HepG2 (cell line): ENCODE results near the gene BCAS3. TPM values are rescaled to one million over a fixed set of nuclear protein-coding genes. Genes with fewer than 3 reads are reported as not detected.
A peak's percentile ranks its signal among the peaks of the same experiment; 100 is the strongest.

ENCODE experiments used
- CREB1 ChIP-seq, 2 experiments: fragments of 450-650 bp in 1 of 2; IDR thresholded peaks; 2 replicates each; pipeline ENCODE4 v1.6.1; 2016 to 2017; ENCODE audit warnings: control low read depth in 1 of 2, mild to moderate bottlenecking in 1 of 2, missing compliant biosample characterization in 1 of 2, missing genetic modification characterization in 1 of 2
- HMG20A ChIP-seq: IDR thresholded peaks from 2 replicates; pipeline ENCODE4 v1.6.1; 2016; ENCODE audit warnings: borderline replicate concordance
- MZF1 ChIP-seq: sonication (generic); formaldehyde crosslinking; IDR thresholded peaks from 2 replicates; pipeline ENCODE4 v1.8.1; 2023; ENCODE audit warnings: mild to moderate bottlenecking, missing genetic modification reagents, borderline replicate concordance
- NCOA5 ChIP-seq: sonication (generic); formaldehyde crosslinking; IDR thresholded peaks from 2 replicates; pipeline ENCODE4 v1.4.0; 2020; ENCODE audit warnings: missing genetic modification reagents
- NR2C2 ChIP-seq: sonication (generic); formaldehyde crosslinking; IDR thresholded peaks from 2 replicates; pipeline ENCODE4 v1.4.0; 2020; ENCODE audit warnings: missing genetic modification reagents, mild to moderate bottlenecking, moderate library complexity, borderline replicate concordance
- NR2F2 ChIP-seq: IDR thresholded peaks from 2 replicates; pipeline ENCODE4 v1.6.1; 2012; ENCODE audit warnings: low read depth, inconsistent platforms, borderline replicate concordance
- NR2F6 ChIP-seq, 2 experiments: IDR thresholded peaks; 2 replicates each; pipeline ENCODE4 v1.6.1; 2016; ENCODE audit warnings: antibody characterized with exemption in 1 of 2, mild to moderate bottlenecking in 1 of 2
- NR3C1 ChIP-seq: sonication (generic); formaldehyde crosslinking; IDR thresholded peaks from 2 replicates; pipeline ENCODE4 v1.4.0; 2020; ENCODE audit warnings: missing genetic modification reagents
- RCOR2 ChIP-seq: IDR thresholded peaks from 2 replicates; pipeline ENCODE4 v1.6.1; 2016; ENCODE audit warnings: missing biosample characterization, missing genetic modification reagents
- RFXAP ChIP-seq: sonication (generic); formaldehyde crosslinking; IDR thresholded peaks from 2 replicates; pipeline ENCODE4 v1.4.0; 2020; ENCODE audit warnings: missing genetic modification reagents, borderline replicate concordance
- SOX5 ChIP-seq: IDR thresholded peaks from 2 replicates; pipeline ENCODE4 v1.6.1; 2016; ENCODE audit warnings: borderline replicate concordance
- ZBTB20 ChIP-seq: sonication (generic); formaldehyde crosslinking; IDR thresholded peaks from 2 replicates; pipeline ENCODE4 v1.8.1; 2023; ENCODE audit warnings: missing genetic modification reagents, low read depth, mild to moderate bottlenecking, borderline replicate concordance
- ZFX ChIP-seq: sonication (generic); formaldehyde crosslinking; IDR thresholded peaks from 2 replicates; pipeline ENCODE4 v1.4.0; 2020; ENCODE audit warnings: mild to moderate bottlenecking, low read depth, missing genetic modification reagents, moderate library complexity
- ZNF121 ChIP-seq: sonication (generic); formaldehyde crosslinking; IDR thresholded peaks from 2 replicates; pipeline ENCODE4 v1.5.0; 2020; ENCODE audit warnings: mild to moderate bottlenecking, missing genetic modification reagents
- polyA plus RNA-seq, 8 experiments: library from polyadenylated mRNA; depleted of rRNA in 3 of 8; stranded (reverse) in 7 of 8; unstranded in 1 of 8; fragments of >200 nt; fragmentation: Illumina TruSeq in 4 of 8; extraction: Trizol in 4 of 8; gene quantifications; 2 replicates each; pipeline versions ENCODE4 v1.2.1 to v1.2.3, GENCODE V29; 2011 to 2016; ENCODE audit warnings: low read depth in 4 of 8, missing spikeins in 1 of 8, mixed read lengths in 1 of 8; ENCODE audit not compliant: insufficient read depth in 1 of 8
- total RNA-seq, 5 experiments: library from RNA; depleted of rRNA; stranded (reverse); fragments of >200 nt; fragmentation: Illumina TruSeq; extraction: Trizol; gene quantifications; 2 replicates each; pipeline ENCODE4 v1.2.3, GENCODE V29; 2016; ENCODE audit warnings: low read depth in 1 of 5
- TF ChIP-seq, protein P1 (sequence below): sonication (generic); formaldehyde crosslinking; IDR thresholded peaks from 2 replicates; pipeline ENCODE4 v1.5.0; 2020; ENCODE audit warnings: mild to moderate bottlenecking, missing genetic modification reagents
- TF ChIP-seq, protein P2 (sequence below): sonication (generic); formaldehyde crosslinking; IDR thresholded peaks from 2 replicates; pipeline ENCODE4 v1.4.0; 2020; ENCODE audit warnings: missing genetic modification reagents, mild to moderate bottlenecking, borderline replicate concordance
- TF ChIP-seq, protein P3 (sequence below), 2 experiments: sonication (generic) in 1 of 2; formaldehyde crosslinking in 1 of 2; IDR thresholded peaks; 2 replicates each; pipeline versions ENCODE4 v1.4.0 to v1.6.1; 2016 to 2020; ENCODE audit warnings: borderline replicate concordance in 1 of 2, low read depth in 1 of 2, mild to moderate bottlenecking in 1 of 2, missing genetic modification reagents in 1 of 2

The BCAS3 gene
- total and polyA plus RNA-seq, 2 of the 13 experiments (the other 11 are each of a cell fraction or from before 2014, with no cell fraction given) = 10.7 to 11.2 TPM

DNA sequence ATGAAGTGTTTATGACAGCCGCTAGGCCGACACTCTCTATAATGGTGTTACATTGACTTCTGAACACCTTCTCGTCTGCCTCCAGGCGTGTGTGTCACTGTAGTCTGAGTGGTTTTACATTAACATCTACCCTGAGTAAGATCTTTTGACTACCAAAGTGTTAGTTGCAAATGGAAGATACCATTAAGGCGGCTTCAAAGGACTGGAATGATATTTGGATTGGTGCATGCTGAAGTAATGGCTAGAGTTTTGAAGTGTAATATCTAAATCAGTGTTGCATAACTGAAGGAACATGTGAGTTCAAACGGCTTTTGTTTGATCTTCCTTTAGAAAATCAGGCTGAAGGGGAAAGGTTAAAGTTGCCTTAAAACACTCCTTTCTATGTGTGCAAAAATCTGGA, 52.2 kb downstream of the BCAS3 start (continued):
- TF ChIP-seq CREB1 (IDR thresholded peaks at IDR 0.05) (0 out of 2 replicates have a peak, but pooled peaks have one; percentile 17), CREB1 (CRISPR knock-in tag; IDR thresholded peaks at IDR 0.05) (peak; percentile 58), NR2F2 (peak; percentile 85), NR3C1 (CRISPR knock-in tag) (no peak), RCOR2 (CRISPR knock-in tag) (peak; percentile 65; the same call in 1 of the 2 replicates), ZFX (CRISPR knock-in tag) (0 out of 2 replicates have a peak, but pooled peaks have one; percentile 21), NR2C2 (CRISPR knock-in tag) (peak; percentile 86), NR2F6 (IDR thresholded peaks at IDR 0.05) (peak; percentile 92), NR2F6 (CRISPR knock-in tag; IDR thresholded peaks at IDR 0.05) (peak; percentile 85), HMG20A (CRISPR knock-in tag) (peak; percentile 75; the same call in 1 of the 2 replicates), MZF1 (no peak), ZBTB20 (0 out of 2 replicates have a peak, but pooled peaks have one; percentile 67), RFXAP (CRISPR knock-in tag) (no peak), SOX5 (CRISPR knock-in tag) (peak; percentile 76), ZNF121 (CRISPR knock-in tag) (no peak), NCOA5 (no peak)
- TF ChIP-seq, protein P1, sequence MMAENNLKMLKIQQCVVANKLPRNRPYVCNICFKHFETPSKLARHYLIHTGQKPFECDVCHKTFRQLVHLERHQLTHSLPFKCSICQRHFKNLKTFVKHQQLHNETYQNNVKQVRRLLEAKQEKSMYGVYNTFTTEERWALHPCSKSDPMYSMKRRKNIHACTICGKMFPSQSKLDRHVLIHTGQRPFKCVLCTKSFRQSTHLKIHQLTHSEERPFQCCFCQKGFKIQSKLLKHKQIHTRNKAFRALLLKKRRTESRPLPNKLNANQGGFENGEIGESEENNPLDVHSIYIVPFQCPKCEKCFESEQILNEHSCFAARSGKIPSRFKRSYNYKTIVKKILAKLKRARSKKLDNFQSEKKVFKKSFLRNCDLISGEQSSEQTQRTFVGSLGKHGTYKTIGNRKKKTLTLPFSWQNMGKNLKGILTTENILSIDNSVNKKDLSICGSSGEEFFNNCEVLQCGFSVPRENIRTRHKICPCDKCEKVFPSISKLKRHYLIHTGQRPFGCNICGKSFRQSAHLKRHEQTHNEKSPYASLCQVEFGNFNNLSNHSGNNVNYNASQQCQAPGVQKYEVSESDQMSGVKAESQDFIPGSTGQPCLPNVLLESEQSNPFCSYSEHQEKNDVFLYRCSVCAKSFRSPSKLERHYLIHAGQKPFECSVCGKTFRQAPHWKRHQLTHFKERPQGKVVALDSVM (CRISPR knock-in tag) = no peak
- TF ChIP-seq, protein P2, sequence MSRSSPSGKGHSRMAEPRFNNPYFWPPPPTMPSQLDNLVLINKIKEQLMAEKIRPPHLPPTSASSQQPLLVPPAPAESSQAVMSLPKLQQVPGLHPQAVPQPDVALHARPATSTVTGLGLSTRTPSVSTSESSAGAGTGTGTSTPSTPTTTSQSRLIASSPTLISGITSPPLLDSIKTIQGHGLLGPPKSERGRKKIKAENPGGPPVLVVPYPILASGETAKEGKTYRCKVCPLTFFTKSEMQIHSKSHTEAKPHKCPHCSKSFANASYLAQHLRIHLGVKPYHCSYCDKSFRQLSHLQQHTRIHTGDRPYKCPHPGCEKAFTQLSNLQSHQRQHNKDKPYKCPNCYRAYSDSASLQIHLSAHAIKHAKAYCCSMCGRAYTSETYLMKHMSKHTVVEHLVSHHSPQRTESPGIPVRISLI (CRISPR knock-in tag) = no peak; the same call in 1 of the 2 replicates
- TF ChIP-seq, protein P3, sequence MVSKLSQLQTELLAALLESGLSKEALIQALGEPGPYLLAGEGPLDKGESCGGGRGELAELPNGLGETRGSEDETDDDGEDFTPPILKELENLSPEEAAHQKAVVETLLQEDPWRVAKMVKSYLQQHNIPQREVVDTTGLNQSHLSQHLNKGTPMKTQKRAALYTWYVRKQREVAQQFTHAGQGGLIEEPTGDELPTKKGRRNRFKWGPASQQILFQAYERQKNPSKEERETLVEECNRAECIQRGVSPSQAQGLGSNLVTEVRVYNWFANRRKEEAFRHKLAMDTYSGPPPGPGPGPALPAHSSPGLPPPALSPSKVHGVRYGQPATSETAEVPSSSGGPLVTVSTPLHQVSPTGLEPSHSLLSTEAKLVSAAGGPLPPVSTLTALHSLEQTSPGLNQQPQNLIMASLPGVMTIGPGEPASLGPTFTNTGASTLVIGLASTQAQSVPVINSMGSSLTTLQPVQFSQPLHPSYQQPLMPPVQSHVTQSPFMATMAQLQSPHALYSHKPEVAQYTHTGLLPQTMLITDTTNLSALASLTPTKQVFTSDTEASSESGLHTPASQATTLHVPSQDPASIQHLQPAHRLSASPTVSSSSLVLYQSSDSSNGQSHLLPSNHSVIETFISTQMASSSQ (IDR thresholded peaks at IDR 0.05; ENCODE audit: low read depth) = peak; percentile 60; the same call in 1 of the 2 replicates
- TF ChIP-seq, protein P3 (CRISPR knock-in tag; IDR thresholded peaks at IDR 0.05; ENCODE audit: borderline replicate concordance) = peak; percentile 74; the same call in 1 of the 2 replicates
